Stimulated activated CD4-positive, alpha-beta T cell treated with anti-CD3 and anti-CD28 coated beads, Interleukin-1b, Interleukin-23, amount 100 ng/mL, for 24 hours (primary cell): ENCODE measurements around the gene SUGCT.

Source experiments
- DNase-seq, 4 experiments: peaks; one replicate each; pipeline ENCODE4 v3.0.0-alpha.2; 2020; ENCODE audit warnings: low read depth in 4 of 4, low spot score in 1 of 4

SUGCT gene

GRCh38 chr7:40709062-40709964, 574.5 kb downstream of the SUGCT start:
- no peak for DNase-seq

GRCh38 chr7:40711706-40712105, 576.9 kb downstream of the SUGCT start:
- no peak for DNase-seq

DNA sequence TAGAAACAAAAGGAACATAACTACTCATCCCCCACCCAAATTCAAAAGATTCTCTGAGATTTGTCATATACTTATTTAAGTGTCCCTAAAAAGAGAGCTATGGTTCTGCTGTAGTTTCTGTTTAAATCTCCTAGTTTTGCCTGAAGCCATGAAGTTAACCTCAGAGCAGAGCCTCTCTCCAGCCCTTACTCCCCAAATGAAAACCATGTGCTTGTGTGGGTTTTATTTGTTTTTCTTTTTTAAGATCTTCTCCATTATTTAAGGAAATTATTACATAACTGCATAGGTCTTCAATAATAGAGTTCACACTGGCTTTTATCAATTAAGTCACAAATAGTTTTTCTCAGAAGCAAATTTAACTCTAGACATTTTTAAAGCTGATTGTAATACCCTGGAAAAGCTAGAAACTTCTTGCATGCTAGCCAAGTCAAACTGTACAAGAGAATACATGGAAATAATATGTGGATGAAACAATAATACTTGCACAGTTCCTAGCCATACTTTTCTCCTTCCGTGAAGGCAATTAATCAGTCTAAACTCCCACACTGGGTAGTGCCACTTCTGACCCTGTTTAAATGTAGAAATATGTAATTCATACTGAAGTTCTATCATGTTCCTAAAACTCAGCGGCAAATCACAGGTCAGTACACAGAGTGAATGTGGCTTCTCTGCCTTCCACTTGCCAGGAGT, 579.7 kb downstream of the SUGCT start:
- DNase-seq = no peak

GRCh38 chr7:40715053-40715430, 580.2 kb downstream of the SUGCT start:
- DNase-seq = no peak

DNA sequence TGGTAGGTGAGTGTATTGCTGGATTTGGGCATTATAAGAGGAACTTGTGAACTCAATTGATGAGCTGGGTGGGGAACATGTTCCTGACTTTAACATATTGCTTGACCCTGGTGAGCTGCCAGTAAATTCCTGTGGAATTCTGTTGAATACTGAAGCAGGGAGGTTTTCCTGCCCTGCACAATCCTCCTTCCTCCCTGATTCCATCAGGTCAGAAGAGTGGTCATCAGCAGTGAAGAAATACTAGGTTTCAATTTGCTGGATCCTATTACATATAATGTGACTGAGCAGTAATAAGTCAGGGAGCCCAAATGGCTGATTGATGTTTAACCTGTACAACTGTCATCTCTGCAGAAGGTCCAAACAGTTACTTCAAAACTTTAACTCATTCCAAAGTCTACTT, 581.2 kb downstream of the SUGCT start:
- no peak for DNase-seq

DNA sequence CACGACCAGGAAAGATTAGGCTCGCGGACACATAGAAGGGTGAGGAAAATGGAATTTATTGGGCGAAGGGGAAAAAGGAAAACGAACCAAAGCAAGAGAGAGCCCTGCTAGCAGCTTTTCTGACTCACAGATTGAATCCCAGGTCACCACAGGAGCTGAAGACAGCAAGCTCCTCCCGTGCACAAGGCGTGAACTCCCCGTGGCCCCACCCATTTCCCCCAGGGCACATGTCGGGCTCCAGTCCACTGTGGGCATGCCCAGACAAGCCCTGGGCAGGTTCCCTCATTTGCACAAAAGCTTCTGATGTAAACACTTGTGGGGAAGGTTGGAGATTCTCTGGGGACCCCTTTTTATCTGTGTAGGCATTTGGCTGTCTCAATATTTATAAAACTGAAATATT, 582.4 kb downstream of the SUGCT start:
- DNase-seq = no peak

GRCh38 chr7:40720416-40720815, 585.6 kb downstream of the SUGCT start:
- DNase-seq = no peak

DNA sequence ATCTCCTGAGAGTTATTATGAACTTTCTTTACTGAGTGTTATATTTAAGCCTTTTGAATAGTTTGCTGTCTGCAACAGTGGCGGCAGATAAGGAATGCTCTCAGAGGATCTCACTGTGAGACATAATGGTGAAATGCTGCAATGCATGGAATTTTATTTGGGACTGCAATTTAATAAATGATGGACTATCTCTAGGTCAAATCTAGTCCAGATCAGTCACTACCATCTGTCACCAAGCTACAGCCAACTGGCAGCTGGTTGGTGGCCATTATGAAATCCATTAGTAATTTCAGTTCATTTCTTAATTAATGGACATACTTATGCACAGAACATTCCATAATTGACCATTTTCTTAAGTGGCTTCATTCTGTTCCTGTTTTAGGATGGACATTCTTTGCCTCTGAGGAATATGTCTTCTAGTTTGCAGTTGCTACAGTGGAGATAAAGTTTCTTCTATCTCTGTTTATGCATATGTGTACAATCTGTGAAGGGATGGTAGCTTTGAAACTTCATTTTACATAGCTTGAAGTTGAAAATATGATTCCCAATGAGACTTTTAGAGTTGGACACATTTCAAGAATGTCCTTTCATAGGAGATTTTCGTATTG, 586.6 kb downstream of the SUGCT start:
- DNase-seq = no peak

GRCh38 chr7:40722242-40722641, 587.4 kb downstream of the SUGCT start:
- no peak for DNase-seq

DNA sequence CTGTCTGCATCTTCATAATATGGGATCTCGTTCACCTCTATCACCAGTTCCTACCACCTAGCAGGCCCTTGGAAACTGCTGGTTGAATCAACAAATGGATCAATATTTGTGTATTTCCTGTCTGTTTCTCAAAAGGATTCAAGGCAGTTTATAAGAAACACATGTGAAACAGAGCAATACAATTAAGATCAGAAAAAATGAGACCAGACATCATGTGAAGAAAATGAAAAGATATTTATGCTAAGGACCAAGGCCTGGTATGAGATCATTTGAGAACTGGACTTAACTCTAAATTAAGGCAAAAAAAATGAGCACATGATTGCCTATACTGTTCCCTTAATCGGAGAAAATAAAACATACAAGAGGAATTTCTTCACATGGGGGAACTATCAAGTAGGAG, 589.0 kb downstream of the SUGCT start:
- no peak for DNase-seq

- DNase-seq = no peak
Measured at GRCh38 chr7:40726559-40726958, 591.8 kb downstream of the SUGCT start.

GRCh38 chr7:40733114-40733513, 598.3 kb downstream of the SUGCT start:
- DNase-seq = no peak

GRCh38 chr7:40733578-40733977, 598.8 kb downstream of the SUGCT start:
- DNase-seq = no peak

DNA sequence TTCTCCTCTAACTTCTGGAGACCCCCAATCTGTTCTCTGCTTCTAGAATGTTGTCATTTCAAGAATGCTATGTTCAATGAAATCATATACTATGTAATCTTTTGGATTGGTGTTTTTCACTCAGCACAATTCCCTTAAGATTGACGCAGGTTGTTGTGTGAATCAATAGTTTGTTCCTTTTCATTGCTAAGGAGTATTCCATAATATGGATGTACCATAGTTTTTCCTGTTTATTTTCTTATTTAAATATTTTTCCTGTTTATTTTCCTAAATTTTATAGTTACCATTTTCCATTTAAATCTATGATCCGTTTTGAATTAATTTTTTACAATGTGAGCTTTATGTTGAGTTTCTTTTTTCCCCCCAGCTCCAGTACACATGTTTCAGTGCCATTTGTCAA, 604.5 kb downstream of the SUGCT start:
- DNase-seq = no peak

DNA sequence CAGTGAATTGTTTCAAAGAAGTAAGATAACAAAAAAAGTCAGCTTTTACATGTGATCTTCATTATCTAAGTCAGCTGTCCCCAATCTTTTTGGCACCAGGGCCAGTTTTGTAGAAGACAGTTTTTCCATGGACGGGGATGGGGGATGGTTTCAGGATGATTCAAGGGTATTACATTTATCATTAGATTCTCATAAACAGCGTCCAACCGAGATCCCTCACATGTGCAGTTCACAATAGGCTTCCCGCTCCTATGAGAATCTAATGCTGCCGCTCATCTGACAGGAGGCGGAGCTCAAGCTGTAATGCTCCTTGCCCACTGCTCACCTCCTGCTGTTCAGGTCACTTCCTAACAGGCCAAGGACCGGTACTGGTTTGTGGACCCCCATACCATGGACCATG, 607.5 kb downstream of the SUGCT start:
- no peak for DNase-seq

DNA sequence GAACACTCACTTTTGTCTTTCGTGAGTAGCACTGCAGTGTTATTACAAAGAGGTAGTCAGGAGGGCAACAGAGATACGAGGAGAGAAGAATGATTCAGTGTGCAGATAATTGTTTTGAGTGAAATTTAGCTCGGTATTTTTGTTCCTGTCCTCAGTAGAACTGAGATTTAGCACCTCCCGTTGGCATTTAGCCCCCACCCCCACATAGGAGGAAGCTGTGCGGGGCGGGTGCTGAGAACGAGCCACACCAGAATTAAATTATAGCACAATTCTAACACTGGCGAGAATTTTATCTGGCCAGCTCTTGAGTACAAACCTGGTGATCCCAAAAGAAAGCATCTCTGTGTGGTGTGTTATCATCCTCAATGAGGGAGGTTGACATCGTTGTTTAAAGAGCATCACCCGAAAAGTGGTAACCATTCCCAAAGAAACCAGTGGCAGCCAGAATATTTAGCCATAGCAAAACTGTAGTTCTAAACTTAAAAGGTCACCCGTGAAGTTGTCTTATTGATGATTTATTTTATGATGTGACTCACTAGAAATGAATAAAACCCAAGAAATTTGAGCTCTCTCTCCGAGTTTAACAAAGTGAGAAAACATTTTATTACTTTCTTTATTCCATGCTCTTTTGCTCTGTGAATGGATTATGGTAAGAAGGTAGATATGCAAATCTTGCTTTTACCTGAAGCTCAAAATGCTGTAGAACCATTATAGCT, 612.2 kb downstream of the SUGCT start:
- DNase-seq = no peak

GRCh38 chr7:40747856-40748255, 613.1 kb downstream of the SUGCT start:
- no peak for DNase-seq

- no peak for DNase-seq
Measured at GRCh38 chr7:40749877-40750276, 615.1 kb downstream of the SUGCT start.

GRCh38 chr7:40753455-40753854, 618.6 kb downstream of the SUGCT start:
- no peak for DNase-seq

- DNase-seq = no peak
Measured at GRCh38 chr7:40755438-40755837, 620.6 kb downstream of the SUGCT start.

GRCh38 chr7:40757109-40757508, 622.3 kb downstream of the SUGCT start:
- no peak for DNase-seq

DNA sequence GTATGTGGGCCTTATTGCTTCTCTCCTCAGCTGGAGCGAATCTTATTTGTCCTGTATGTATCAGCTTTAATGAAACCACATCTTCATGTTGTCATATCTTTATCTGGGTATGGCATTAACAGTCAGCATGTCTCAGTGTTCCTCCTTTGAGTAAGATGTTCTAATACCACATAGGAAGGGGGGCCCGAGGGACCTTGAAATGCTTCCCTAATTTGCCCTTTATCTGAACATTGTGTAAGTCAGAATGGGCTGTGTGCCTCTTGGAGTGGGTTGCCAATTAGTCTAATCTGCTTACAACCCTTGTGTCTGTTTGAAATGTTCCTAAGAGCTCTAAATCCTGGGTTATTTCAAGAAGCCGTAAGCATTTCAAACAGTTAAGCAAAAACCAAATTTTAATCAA, 623.8 kb downstream of the SUGCT start:
- no peak for DNase-seq
